HepG2 (cell line): ENCODE results near the gene PEPD. TPM values are rescaled to one million over a fixed set of nuclear protein-coding genes. Genes with fewer than 3 reads are reported as not detected.

ENCODE experiments used
- AGO1 ChIP-seq: fragments of 200-400 bp; formaldehyde crosslinking; IDR thresholded peaks from 2 replicates; pipeline ENCODE4 v1.6.1; 2017; ENCODE audit warnings: mild to moderate bottlenecking, low read depth, low read length, moderate library complexity; ENCODE audit not compliant: poor library complexity, severe bottlenecking
- ARNTL ChIP-seq: sonication (generic); formaldehyde crosslinking; IDR thresholded peaks from 2 replicates; pipeline ENCODE4 v1.4.0; 2020; ENCODE audit warnings: mild to moderate bottlenecking, missing genetic modification reagents
- BORCS8-MEF2B ChIP-seq: sonication (generic); formaldehyde crosslinking; IDR thresholded peaks from 2 replicates; pipeline ENCODE4 v1.8.0; 2022; ENCODE audit warnings: mild to moderate bottlenecking, missing genetic modification reagents
- CERS6 ChIP-seq: sonication (generic); formaldehyde crosslinking; IDR thresholded peaks from 2 replicates; pipeline ENCODE4 v1.5.0; 2020; ENCODE audit warnings: missing genetic modification reagents
- KDM5B ChIP-seq: sonication (generic); formaldehyde crosslinking; IDR thresholded peaks from 2 replicates; pipeline ENCODE4 v1.4.0; 2020; ENCODE audit warnings: missing genetic modification reagents, mild to moderate bottlenecking, borderline replicate concordance
- PCBP1 ChIP-seq: fragments of 200-400 bp; formaldehyde crosslinking; IDR thresholded peaks from 2 replicates; pipeline ENCODE4 v1.6.1; 2017; ENCODE audit warnings: mild to moderate bottlenecking, low read depth, low read length, borderline replicate concordance
- PHF20 ChIP-seq: sonication (generic); formaldehyde crosslinking; IDR thresholded peaks from 2 replicates; pipeline ENCODE4 v1.5.0; 2020; ENCODE audit warnings: mild to moderate bottlenecking, missing genetic modification reagents
- POGZ ChIP-seq: sonication (generic); formaldehyde crosslinking; IDR thresholded peaks from 2 replicates; pipeline ENCODE4 v1.4.0; 2020; ENCODE audit warnings: mild to moderate bottlenecking, missing genetic modification reagents
- REXO4 ChIP-seq: sonication (generic); formaldehyde crosslinking; IDR thresholded peaks from 2 replicates; pipeline ENCODE4 v1.8.0; 2022; ENCODE audit warnings: missing genetic modification reagents, mild to moderate bottlenecking, borderline replicate concordance
- SETDB1 ChIP-seq: sonication (generic); formaldehyde crosslinking; IDR thresholded peaks from 2 replicates; pipeline ENCODE4 v1.5.1; 2020; ENCODE audit warnings: missing genetic modification reagents, mild to moderate bottlenecking, borderline replicate concordance
- SP4 ChIP-seq: sonication (generic); formaldehyde crosslinking; IDR thresholded peaks from 2 replicates; pipeline ENCODE4 v1.8.1; 2023; ENCODE audit warnings: mild to moderate bottlenecking, missing genetic modification reagents
- TRAFD1 ChIP-seq: sonication (generic); formaldehyde crosslinking; IDR thresholded peaks from 2 replicates; pipeline ENCODE4 v1.5.1; 2020; ENCODE audit warnings: missing genetic modification reagents, mild to moderate bottlenecking, borderline replicate concordance
- U2AF1 ChIP-seq: fragments of 200-400 bp; formaldehyde crosslinking; optimal IDR thresholded peaks from 2 replicates; pipeline ENCODE3; 2017; ENCODE audit warnings: mild to moderate bottlenecking, low read depth, low read length
- ZBTB49 ChIP-seq: sonication (generic); formaldehyde crosslinking; IDR thresholded peaks from 2 replicates; pipeline ENCODE4 v1.4.0; 2020; ENCODE audit warnings: missing genetic modification reagents, borderline replicate concordance
- ZNF225 ChIP-seq: sonication (generic); formaldehyde crosslinking; IDR thresholded peaks from 2 replicates; pipeline ENCODE4 v1.4.0; 2020; ENCODE audit warnings: mild to moderate bottlenecking, missing genetic modification reagents
- ZNF263 ChIP-seq: sonication (generic); formaldehyde crosslinking; IDR thresholded peaks from 2 replicates; pipeline ENCODE4 v1.4.0; 2020; ENCODE audit warnings: missing genetic modification reagents
- ZNF276 ChIP-seq: sonication (generic); formaldehyde crosslinking; IDR thresholded peaks from 2 replicates; pipeline ENCODE4 v1.4.0; 2020; ENCODE audit warnings: mild to moderate bottlenecking, low read depth, missing genetic modification reagents
- ZNF383 ChIP-seq: sonication (generic); formaldehyde crosslinking; IDR thresholded peaks from 2 replicates; pipeline ENCODE4 v1.4.0; 2020; ENCODE audit warnings: missing genetic modification reagents, mild to moderate bottlenecking, borderline replicate concordance
- ZNF557 ChIP-seq: sonication (generic); formaldehyde crosslinking; IDR thresholded peaks from 2 replicates; pipeline ENCODE4 v1.4.0; 2020; ENCODE audit warnings: missing genetic modification reagents
- ZNF747 ChIP-seq: sonication (generic); formaldehyde crosslinking; IDR thresholded peaks from 2 replicates; pipeline ENCODE4 v1.8.1; 2023; ENCODE audit warnings: missing genetic modification reagents, mild to moderate bottlenecking, borderline replicate concordance
- ZNF775 ChIP-seq: sonication (generic); formaldehyde crosslinking; IDR thresholded peaks from 2 replicates; pipeline ENCODE4 v1.4.0; 2020; ENCODE audit warnings: missing genetic modification reagents, mild to moderate bottlenecking, moderate library complexity, borderline replicate concordance
- ZNF841 ChIP-seq: sonication (generic); formaldehyde crosslinking; IDR thresholded peaks from 2 replicates; pipeline ENCODE4 v1.8.1; 2023; ENCODE audit warnings: missing genetic modification reagents, borderline replicate concordance
- polyA plus RNA-seq, 8 experiments: library from polyadenylated mRNA; depleted of rRNA in 3 of 8; stranded (reverse) in 7 of 8; unstranded in 1 of 8; fragments of >200 nt; fragmentation: Illumina TruSeq in 4 of 8; extraction: Trizol in 4 of 8; gene quantifications; 2 replicates each; pipeline versions ENCODE4 v1.2.1 to v1.2.3, GENCODE V29; 2011 to 2016; ENCODE audit warnings: low read depth in 4 of 8, missing spikeins in 1 of 8, mixed read lengths in 1 of 8; ENCODE audit not compliant: insufficient read depth in 1 of 8
- total RNA-seq, 5 experiments: library from RNA; depleted of rRNA; stranded (reverse); fragments of >200 nt; fragmentation: Illumina TruSeq; extraction: Trizol; gene quantifications; 2 replicates each; pipeline ENCODE4 v1.2.3, GENCODE V29; 2016; ENCODE audit warnings: low read depth in 1 of 5

PEPD gene
- total and polyA plus RNA-seq, 2 of the 13 experiments (the other 11 are each of a cell fraction or from before 2014, with no cell fraction given), result 60.7 to 75.1 TPM

GRCh38 chr19:33392341-33393285 lies 129.0 kb downstream of the PEPD start (continued):
- TF ChIP-seq ZNF225 (CRISPR knock-in tag), result peak; percentile 99
- peak; percentile 84 for TF ChIP-seq SP4 (CRISPR knock-in tag)
- peak; percentile 100 for TF ChIP-seq ZNF747 (CRISPR knock-in tag)
- TF ChIP-seq ARNTL (CRISPR knock-in tag), result peak; percentile 100
- peak; percentile 100 for TF ChIP-seq KDM5B (CRISPR knock-in tag)
- peak; percentile 86 for TF ChIP-seq POGZ (CRISPR knock-in tag)
- peak; percentile 100 for TF ChIP-seq BORCS8-MEF2B (CRISPR knock-in tag)
- TF ChIP-seq REXO4 (CRISPR knock-in tag), result peak; percentile 100
- peak; percentile 84 for TF ChIP-seq AGO1
- TF ChIP-seq ZNF841 (CRISPR knock-in tag), result peak; percentile 91; the same call in 1 of the 2 replicates
- TF ChIP-seq ZNF557 (CRISPR knock-in tag), result peak; percentile 99
- peak; percentile 91 for TF ChIP-seq SETDB1 (CRISPR knock-in tag)
- TF ChIP-seq ZNF263, result peak; percentile 93
- TF ChIP-seq CERS6 (CRISPR knock-in tag), result peak; percentile 98
- TF ChIP-seq U2AF1, result peak; percentile 65
- no peak for TF ChIP-seq TRAFD1 (CRISPR knock-in tag)
- TF ChIP-seq ZBTB49 (CRISPR knock-in tag), result peak; percentile 78; the same call in 1 of the 2 replicates
- peak; percentile 71 for TF ChIP-seq PHF20 (CRISPR knock-in tag)
- peak; percentile 90; the same call in 1 of the 2 replicates for TF ChIP-seq ZNF775 (CRISPR knock-in tag)
- TF ChIP-seq ZNF276 (CRISPR knock-in tag), result peak; percentile 99
- no peak for TF ChIP-seq PCBP1
- no peak; the same call in 1 of the 2 replicates for TF ChIP-seq ZNF383 (CRISPR knock-in tag)
